Adrenal gland (tissue), 12 donors: ENCODE data around the gene FAM20A. TPM values are rescaled to one million over a fixed set of nuclear protein-coding genes. Genes with fewer than 3 reads are reported as not detected.
A peak's percentile ranks its signal among the peaks of the same experiment; 100 is the strongest.

Experiments used
- DNase-seq, 7 donors: peaks; one replicate each; pipeline ENCODE4 v3.0.0-alpha.2; 2019 to 2020
- H3K27ac ChIP-seq, 5 donors: fragments of 200-600 bp; sonication (generic) in 4 of 5; 1 replicate in 3 of 5; 2 replicates in 2 of 5; pipeline versions ENCODE4 v1.5.1 to v1.8.0; 2016 to 2020; ENCODE audit warnings: mild to moderate bottlenecking in 1 of 5
- H3K27me3 ChIP-seq: fragments of 200-600 bp; 2 replicates; pipeline ENCODE4 v1.8.0; 2021
- H3K36me3 ChIP-seq, 2 donors: fragments of 200-600 bp; replicated peaks in 1 of 2; 1 replicate in 1 of 2; 2 replicates in 1 of 2; pipeline versions ENCODE4 v1.5.1 to v1.8.0; 2018 to 2022
- H3K4me1 ChIP-seq, 2 donors: fragments of 200-600 bp; replicated peaks in 1 of 2; 1 replicate in 1 of 2; 2 replicates in 1 of 2; pipeline versions ENCODE4 v1.5.1 to v1.8.0; 2018 to 2021
- H3K4me3 ChIP-seq, 4 donors: fragments of 200-600 bp; sonication (generic) in 3 of 4; one replicate each; pipeline ENCODE4 v1.5.1; 2016 to 2018
- H3K9me3 ChIP-seq, 3 donors: fragments of 200-600 bp; sonication (generic) in 1 of 3; replicated peaks in 1 of 3; 1 replicate in 2 of 3; 2 replicates in 1 of 3; pipeline versions ENCODE4 v1.5.1 to v1.8.0; 2016 to 2021
- POLR2A ChIP-seq, 2 donors: fragments of 450-650 bp; IDR thresholded peaks; one replicate each; pipeline ENCODE4 v1.6.1; 2017; ENCODE audit warnings: antibody characterized with exemption in 2 of 2, mild to moderate bottlenecking in 2 of 2, moderate library complexity in 1 of 2
- WGBS, 4 donors: extraction: QIAGEN DNeasy Blood & Tissue Kit in 2 of 4; methylation state at CpG; one replicate each; pipeline versions ENCODE4 v1.1.5 to v1.1.7; 2013 to 2017; 5-methylcytosine and 5-hydroxymethylcytosine counted together
- intact Hi-C, 2 donors: fragments of 100-400 bp; cut with DNase I; formaldehyde crosslinking; loops; one replicate each; pipeline versions ENCODE4 v1.14.1 to v1.15.0; 2022 to 2023
- polyA plus RNA-seq, 3 donors: library from polyadenylated mRNA; stranded (reverse); fragments of 200-250 nt in 2 of 3; fragments of 350-450 nt in 1 of 3; fragmentation: Illumina TruSeq in 1 of 3; extraction: RNeasy Lipid Tissue Mini Kit (QIAGEN cat#74804) in 1 of 3; gene quantifications; one replicate each; pipeline ENCODE4 v1.2.3, GENCODE V29; 2013 to 2014
- total RNA-seq, 9 donors: library from RNA; depleted of rRNA in 4 of 9; stranded (reverse); fragments of >200 nt in 4 of 9; fragments of 120-200 nt in 1 of 9; fragmentation: NEBNext Ultra II Directional in 1 of 9; extraction: Animal tissue kit (Norgen Biotek cat#: 25700) in 1 of 9; gene quantifications; one replicate each; pipeline versions ENCODE4 v1.1.0 to v1.2.4, GENCODE V29; 2013 to 2023
- TF ChIP-seq, protein P1 (sequence below), 6 experiments: fragments of 450-650 bp in 4 of 6; fragments of 200-600 bp in 2 of 6; sonication (generic) in 1 of 6; IDR thresholded peaks; 1 replicate in 5 of 6; 2 replicates in 1 of 6; pipeline versions ENCODE4 v1.5.1 to v1.8.0; 2016 to 2021; ENCODE audit warnings: antibody characterized with exemption in 6 of 6, mild to moderate bottlenecking in 2 of 6, moderate library complexity in 1 of 6
- donor health status: healthy with polysubstance abuse.
- donor health status: Bipolar disorder and iron deficiency.
- donor health status: DM: yes; HTN: yes; CAD: no.
- donor health status: DM: no; HTN: no; CAD: no.
- donor health status: DM: no; HTN: no; CAD: no.
- donor health status: DM: yes; HTN: yes; CAD: no.

FAM20A gene
- total and polyA plus RNA-seq, 12 donors = 0.67 to 25.9 (median 8.1) TPM

DNA sequence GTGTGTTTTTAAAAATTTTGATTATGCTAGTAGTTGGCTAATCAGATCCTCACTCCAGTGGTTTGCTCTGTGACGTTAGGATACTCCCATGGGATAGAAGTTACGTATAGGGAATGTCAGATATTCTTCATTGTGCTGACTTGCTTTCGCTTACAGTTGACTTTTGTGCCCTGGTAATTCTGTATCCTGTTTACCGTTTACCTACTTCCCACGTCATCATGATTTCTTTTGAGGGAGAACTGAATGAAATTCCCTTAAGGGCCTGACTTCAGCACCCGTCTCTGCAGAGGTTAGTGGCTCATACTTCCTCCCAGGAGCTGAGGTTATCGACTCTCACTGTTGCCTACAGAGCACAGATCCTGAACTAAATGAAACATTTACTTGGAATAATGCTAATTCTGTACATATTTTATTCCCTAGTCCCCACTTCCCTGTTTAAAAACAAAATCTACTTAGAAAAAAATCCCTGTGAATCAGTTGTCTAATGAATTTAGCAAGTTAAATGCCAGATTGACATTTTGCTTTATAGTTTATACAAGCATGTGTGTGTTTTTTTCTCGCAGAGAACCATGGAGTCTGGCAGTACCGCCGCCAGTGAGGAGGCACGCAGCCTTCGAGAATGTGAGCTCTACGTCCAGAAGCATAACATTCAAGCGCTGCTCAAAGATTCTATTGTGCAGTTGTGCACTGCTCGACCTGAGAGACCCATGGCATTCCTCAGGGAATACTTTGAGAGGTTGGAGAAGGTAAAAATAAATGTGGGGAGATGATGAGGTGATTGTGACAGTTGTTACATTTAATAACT is 86.1 kb downstream of the FAM20A start:
- no peak for DNase-seq
- TF ChIP-seq, protein P1, sequence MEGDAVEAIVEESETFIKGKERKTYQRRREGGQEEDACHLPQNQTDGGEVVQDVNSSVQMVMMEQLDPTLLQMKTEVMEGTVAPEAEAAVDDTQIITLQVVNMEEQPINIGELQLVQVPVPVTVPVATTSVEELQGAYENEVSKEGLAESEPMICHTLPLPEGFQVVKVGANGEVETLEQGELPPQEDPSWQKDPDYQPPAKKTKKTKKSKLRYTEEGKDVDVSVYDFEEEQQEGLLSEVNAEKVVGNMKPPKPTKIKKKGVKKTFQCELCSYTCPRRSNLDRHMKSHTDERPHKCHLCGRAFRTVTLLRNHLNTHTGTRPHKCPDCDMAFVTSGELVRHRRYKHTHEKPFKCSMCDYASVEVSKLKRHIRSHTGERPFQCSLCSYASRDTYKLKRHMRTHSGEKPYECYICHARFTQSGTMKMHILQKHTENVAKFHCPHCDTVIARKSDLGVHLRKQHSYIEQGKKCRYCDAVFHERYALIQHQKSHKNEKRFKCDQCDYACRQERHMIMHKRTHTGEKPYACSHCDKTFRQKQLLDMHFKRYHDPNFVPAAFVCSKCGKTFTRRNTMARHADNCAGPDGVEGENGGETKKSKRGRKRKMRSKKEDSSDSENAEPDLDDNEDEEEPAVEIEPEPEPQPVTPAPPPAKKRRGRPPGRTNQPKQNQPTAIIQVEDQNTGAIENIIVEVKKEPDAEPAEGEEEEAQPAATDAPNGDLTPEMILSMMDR (IDR thresholded peaks at IDR 0.05) = no peak
- no peak for TF ChIP-seq POLR2A (IDR thresholded peaks at IDR 0.05)
- Histone ChIP-seq H3K27ac (peak overlapping the region in 4 of 5 donors; percentile 17 to 99 (median 76)), H3K36me3 (peaks cover 0 to 38% of the 10 kb centered on the region in 2 donors), H3K4me3 (peak overlapping the region in 2 of 4 donors; percentile 4 to 78), H3K4me1 (peaks cover 14 to 58% of the 10 kb centered on the region in 2 donors), H3K9me3 (no peaks in the 10 kb centered on the region), H3K27me3 (no peaks in the 10 kb centered on the region)
- 24 to 37% (median 30%) methylated on average over 15 of the region's 15 CpGs for WGBS, 4 donors
- intact Hi-C loops = no loop called here

DNA sequence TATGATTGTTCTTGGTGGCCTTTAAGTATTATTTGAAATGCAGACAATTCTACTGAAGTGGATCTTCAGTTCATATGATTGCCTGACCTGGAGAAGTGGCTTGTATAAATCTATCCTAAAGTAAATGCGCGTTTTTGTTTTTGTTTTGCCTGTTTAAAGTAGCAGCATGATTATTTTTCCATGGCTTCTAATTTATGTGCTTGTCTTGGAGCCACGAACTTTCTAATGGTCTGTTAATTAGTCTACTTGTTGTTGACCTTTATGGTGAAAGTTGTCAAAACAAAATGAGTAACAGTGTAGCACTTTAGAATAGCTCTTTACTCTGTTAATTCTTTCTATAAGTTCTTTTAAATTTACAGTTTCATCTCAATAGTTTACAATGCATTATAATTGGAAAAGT is 87.2 kb downstream of the FAM20A start:
- Histone ChIP-seq H3K27ac (peak overlapping the region; percentile 95 to 100 (median 99)), H3K9me3 (no peaks in the 10 kb centered on the region), H3K4me1 (peaks cover 24 to 62% of the 10 kb centered on the region in 2 donors), H3K36me3 (peaks cover 0 to 34% of the 10 kb centered on the region in 2 donors), H3K4me3 (peak overlapping the region; percentile 12 to 97 (median 64)), H3K27me3 (no peaks in the 10 kb centered on the region)
- DNase-seq = no peak
- WGBS, 4 donors = 6 to 17% (median 10%) methylated on average over 3 of the region's 3 CpGs
- intact Hi-C loops = no loop called here
- peak in 1 of 2 donors; percentile 10 for TF ChIP-seq POLR2A (IDR thresholded peaks at IDR 0.05)
- TF ChIP-seq, protein P1 (IDR thresholded peaks at IDR 0.05) = no peak

DNA sequence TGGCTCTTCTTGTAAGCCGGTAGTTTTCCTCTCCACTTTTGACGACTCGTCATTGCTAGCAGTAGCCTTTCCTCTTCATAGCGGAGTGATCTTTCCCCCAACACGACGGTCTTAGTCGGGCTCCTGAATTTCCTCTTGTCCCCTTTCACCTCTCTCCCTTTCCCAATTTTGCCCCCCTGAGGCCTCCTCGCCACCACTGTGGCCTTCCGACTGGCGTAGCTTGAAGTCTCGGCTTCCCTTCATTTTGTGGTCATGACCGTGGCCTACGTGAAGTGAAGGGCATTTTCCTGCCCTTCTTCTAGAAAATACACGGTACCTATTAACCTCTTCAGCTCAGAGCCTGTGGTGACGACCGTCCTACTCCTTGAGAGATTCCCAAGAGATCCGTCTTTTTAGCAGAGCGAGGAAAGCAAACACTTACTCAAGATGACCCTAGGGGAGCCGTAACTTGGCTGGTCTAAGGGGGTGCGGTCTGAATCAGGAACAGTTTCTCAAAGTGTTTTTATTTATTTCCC is 88.2 kb downstream of the FAM20A start:
- H3K9me3 ChIP-seq = no peaks in the 10 kb centered on the region
- peak in 2 of 7 donors; percentile 30 to 44 for DNase-seq
- no peaks in the 10 kb centered on the region for H3K27me3 ChIP-seq
- intact Hi-C loops = no loop called here
- peak overlapping the region; percentile 51 to 97 (median 86) for H3K4me3 ChIP-seq
- peaks cover 0 to 25% of the 10 kb centered on the region in 2 donors for H3K36me3 ChIP-seq
- WGBS, 4 donors = 0 to 1% (median 0%) methylated on average over 20 of the region's 20 CpGs
- peaks cover 24 to 58% of the 10 kb centered on the region in 2 donors for H3K4me1 ChIP-seq
- H3K27ac ChIP-seq = peak overlapping the region; percentile 95 to 100 (median 99)
- TF ChIP-seq, protein P1 (IDR thresholded peaks at IDR 0.05) = no peak
- peak in 1 of 2 donors; percentile 10 for TF ChIP-seq POLR2A (IDR thresholded peaks at IDR 0.05)

- H3K4me3 ChIP-seq = peak within 1 kb of the TSS; percentile 51 to 97 (median 86)
- peaks cover 0 to 19% of the 10 kb centered on the region in 2 donors for H3K36me3 ChIP-seq
- no peaks in the 10 kb centered on the region for H3K9me3 ChIP-seq
- H3K27ac ChIP-seq = peak within 1 kb of the TSS; percentile 95 to 100 (median 99)
- TF ChIP-seq, protein P1 (IDR thresholded peaks at IDR 0.05) = peak in 2 of 6 experiments; percentile 8 to 30
- TF ChIP-seq POLR2A (IDR thresholded peaks at IDR 0.05) = peak; percentile 88 to 92
- H3K27me3 ChIP-seq = no peaks in the 10 kb centered on the region
- WGBS, 4 donors = 0 to 2% (median 1%) methylated on average over 24 to 81 of the region's 81 CpGs
- peak; percentile 94 to 98 (median 96) for DNase-seq
- intact Hi-C loops = no loop called here
- H3K4me1 ChIP-seq = peaks cover 26 to 64% of the 10 kb centered on the region in 2 donors
Observed at GRCh38 chr17:68512247-68512959, 88.8 kb downstream of the FAM20A start, which contains the start of gene PRKAR1A. TSS of gene PRKAR1A (plus strand) at chr17:68512430. CDS start at chr17:68515400, 2,970 bp downstream.
